Small intestine (tissue), 7 donors: ENCODE results near the gene PTPRG. TPM values are rescaled to one million over a fixed set of nuclear protein-coding genes. Genes with fewer than 3 reads are reported as not detected.
A peak's percentile ranks its signal among the peaks of the same experiment; 100 is the strongest.
"Not testable (repeated sequence)": the region's sequence is repeated elsewhere in the genome, so short reads cannot be mapped to it uniquely, and the experiment has no call there.

Experiments used
- DNase-seq, 2 donors: peaks; one replicate each; pipeline versions ENCODE4 v3.0.0 to v3.0.0-alpha.2; 2013
- FAIRE-seq: peaks from 2 replicates; lab custom pipeline; 2012; peaks lifted over from hg19 to GRCh38; lab: Jason Lieb, UNC
- H3K27ac ChIP-seq, 3 donors: one replicate each; pipeline ENCODE4 v1.5.1; 2013; ENCODE audit warnings: low read length in 2 of 3, mild to moderate bottlenecking in 2 of 3, control low read depth in 1 of 3, inconsistent platforms in 1 of 3, low read depth in 1 of 3, moderate library complexity in 1 of 3
- H3K27me3 ChIP-seq, 3 donors: one replicate each; pipeline ENCODE4 v1.6.1; 2013; ENCODE audit warnings: low read length in 3 of 3, inconsistent platforms in 1 of 3; ENCODE audit not compliant: control insufficient read depth in 3 of 3, insufficient read depth in 3 of 3
- H3K36me3 ChIP-seq, 3 donors: one replicate each; pipeline ENCODE4 v1.6.1; 2013; ENCODE audit warnings: low read length in 3 of 3, inconsistent platforms in 1 of 3, low read depth in 1 of 3, mild to moderate bottlenecking in 1 of 3, moderate library complexity in 1 of 3; ENCODE audit not compliant: control insufficient read depth in 3 of 3, insufficient read depth in 2 of 3
- H3K4me1 ChIP-seq, 3 donors: one replicate each; pipeline ENCODE4 v1.6.1; 2013; ENCODE audit warnings: low read length in 2 of 3, inconsistent platforms in 1 of 3, low read depth in 1 of 3, mild to moderate bottlenecking in 1 of 3, moderate library complexity in 1 of 3; ENCODE audit not compliant: control insufficient read depth in 3 of 3, insufficient read depth in 2 of 3
- H3K4me3 ChIP-seq, 3 donors: one replicate each; pipeline ENCODE4 v1.5.1; 2013; ENCODE audit warnings: low read length in 3 of 3, control low read depth in 1 of 3, inconsistent platforms in 1 of 3, low read depth in 1 of 3, mild to moderate bottlenecking in 1 of 3, moderate library complexity in 1 of 3
- H3K9me3 ChIP-seq, 2 donors: one replicate each; pipeline ENCODE4 v1.6.1; 2013; ENCODE audit warnings: low read depth in 1 of 2, low read length in 1 of 2; ENCODE audit not compliant: control insufficient read depth in 2 of 2, insufficient read depth in 1 of 2
- WGBS, 3 donors: extraction: QIAGEN DNeasy Blood & Tissue Kit; methylation state at CpG; one replicate each; pipeline ENCODE4 v1.1.7; 2013; 5-methylcytosine and 5-hydroxymethylcytosine counted together
- polyA plus RNA-seq, 4 donors: library from polyadenylated mRNA; stranded (reverse) in 3 of 4; unstranded in 1 of 4; fragments of 200-250 nt in 3 of 4; fragments of 120-200 nt in 1 of 4; gene quantifications; one replicate each; pipeline versions ENCODE4 v1.2.1 to v1.2.3, GENCODE V29; 2013
- donor health status: healthy with polysubstance abuse.
- donor health status: control.
- donor health status: control.
- donor health status: Bipolar disorder and iron deficiency.
- donor health status: healthy.

The PTPRG gene
- polyA plus RNA-seq, 4 donors = 0.81 to 18.3 (median 5.6) TPM

DNA sequence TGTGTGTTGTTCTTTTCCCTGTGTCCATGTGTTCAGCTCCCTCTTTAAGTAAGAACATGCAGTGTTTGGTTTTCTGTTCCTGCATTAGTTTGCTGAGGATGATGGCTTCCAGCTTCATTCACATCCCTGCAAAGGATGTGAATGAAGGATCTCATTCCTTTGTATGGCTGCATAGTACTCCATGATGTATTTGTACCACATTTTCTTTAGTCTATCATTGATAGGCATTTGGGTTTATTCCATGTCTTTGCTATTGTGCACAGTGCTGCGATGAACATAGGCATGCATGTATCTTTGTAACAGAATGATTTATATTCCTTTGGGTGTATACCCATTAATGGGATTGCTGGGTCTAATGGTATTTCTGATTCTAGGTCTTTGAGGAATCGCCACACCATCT, 199.4 kb downstream of the PTPRG start:
- not testable (repeated sequence) for H3K4me1 ChIP-seq, FAIRE-seq, DNase-seq, H3K27ac ChIP-seq, H3K36me3 ChIP-seq, H3K27me3 ChIP-seq, H3K4me3 ChIP-seq, H3K9me3 ChIP-seq
- 93 to 97% (median 96%) methylated on average over 2 of the region's 2 CpGs for WGBS, 3 donors

DNA sequence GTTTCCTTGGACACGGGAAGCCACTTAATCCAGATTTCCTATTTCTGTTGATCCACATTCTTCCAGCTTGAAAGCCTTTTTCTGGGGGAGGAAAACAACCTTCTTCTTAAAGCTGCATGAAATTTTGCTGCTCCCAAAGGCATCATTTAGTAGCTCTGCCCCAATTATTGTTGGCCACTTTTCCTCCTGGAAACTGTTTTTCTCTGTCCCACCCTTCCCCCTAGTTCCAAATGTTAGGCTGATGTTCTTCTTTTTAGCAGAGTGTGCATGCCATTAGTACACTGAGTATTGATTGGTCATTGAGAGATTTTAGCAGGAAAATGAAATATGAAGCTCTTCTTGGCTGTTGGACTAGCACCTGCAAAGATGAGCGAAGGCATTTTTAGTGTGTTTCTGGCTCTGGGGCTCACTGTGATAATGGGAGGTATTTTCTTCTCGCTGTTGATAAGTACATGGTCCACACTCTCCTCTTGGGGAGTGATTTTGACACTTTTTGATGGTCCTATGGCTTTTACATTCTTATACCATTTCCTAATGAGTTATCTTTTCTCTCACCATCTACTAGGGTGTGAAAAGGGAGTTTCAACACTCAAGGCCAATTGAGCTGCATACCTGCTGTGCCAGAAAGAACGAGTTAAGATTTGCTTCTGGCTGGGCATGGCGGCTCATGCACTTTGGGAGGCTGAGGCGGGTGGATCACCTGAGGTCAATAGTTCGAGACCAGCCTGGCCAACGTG, 200.5 kb downstream of the PTPRG start:
- no peak for DNase-seq
- no peaks in the 10 kb centered on the region for H3K9me3 ChIP-seq
- H3K4me1 ChIP-seq = no peaks in the 10 kb centered on the region
- H3K27ac ChIP-seq = no peak overlapping the region
- WGBS, 3 donors = 83 to 92% (median 84%) methylated on average over 8 of the region's 8 CpGs
- FAIRE-seq = no peak
- no peaks in the 10 kb centered on the region for H3K36me3 ChIP-seq
- no peaks in the 10 kb centered on the region for H3K27me3 ChIP-seq
- H3K4me3 ChIP-seq = no peak overlapping the region

DNA sequence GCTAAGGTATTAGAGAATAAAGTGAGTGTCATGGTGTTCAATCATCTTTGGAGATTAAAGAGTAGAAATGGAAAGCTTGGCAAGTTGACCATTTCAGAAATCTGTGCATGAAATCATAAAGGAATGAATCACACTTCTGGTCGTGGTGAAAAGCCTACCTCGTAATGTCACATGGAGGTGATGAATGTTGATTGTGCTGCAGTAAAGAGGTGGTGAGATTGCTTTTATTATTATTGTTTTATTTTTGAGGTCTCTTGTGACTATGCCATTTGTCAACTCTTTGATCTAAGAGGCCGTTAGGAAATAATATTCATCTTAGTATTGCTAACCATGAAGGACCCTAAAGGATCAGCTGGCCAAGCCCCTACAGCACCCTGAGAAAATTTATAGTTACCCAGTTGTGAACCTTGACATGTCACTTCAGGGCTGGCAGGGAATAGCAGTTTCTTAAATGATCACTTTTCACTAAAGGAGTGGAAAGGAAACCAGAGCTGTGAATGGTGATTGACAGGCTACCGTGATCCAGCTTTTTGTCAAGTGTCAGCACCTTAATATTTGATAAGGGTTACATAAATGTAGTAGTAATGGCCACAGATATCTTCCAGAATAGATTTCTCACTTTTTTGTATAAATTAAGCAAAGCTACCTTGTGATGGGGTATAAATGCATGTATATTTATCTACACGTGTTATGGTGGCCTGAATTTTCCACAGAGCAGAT, 203.9 kb downstream of the PTPRG start:
- Histone ChIP-seq H3K4me1 (no peaks in the 10 kb centered on the region), H3K27ac (no peak overlapping the region), H3K27me3 (no peaks in the 10 kb centered on the region), H3K4me3 (no peak overlapping the region), H3K36me3 (peaks cover 0 to 2% (median 0%) of the 10 kb centered on the region in 3 donors), H3K9me3 (no peaks in the 10 kb centered on the region)
- FAIRE-seq = no peak
- 82 to 86% (median 83%) methylated on average over 5 of the region's 5 CpGs for WGBS, 3 donors
- DNase-seq = no peak

GRCh38 chr3:61768284-61769037, 207.1 kb downstream of the PTPRG start:
- no peaks in the 10 kb centered on the region for H3K27me3 ChIP-seq
- H3K9me3 ChIP-seq = no peaks in the 10 kb centered on the region
- H3K4me1 ChIP-seq = no peaks in the 10 kb centered on the region
- no peak overlapping the region for H3K27ac ChIP-seq
- 55 to 73% (median 67%) methylated on average over 4 of the region's 4 CpGs for whole genome bisulfite sequencing, 3 donors
- DNase-seq = peak in 1 of 2 donors; percentile 67
- peaks cover 0 to 2% (median 0%) of the 10 kb centered on the region in 3 donors for H3K36me3 ChIP-seq
- no peak for FAIRE-seq
- no peak overlapping the region for H3K4me3 ChIP-seq

- 78 to 92% (median 85%) methylated on average over 7 of the region's 7 CpGs for WGBS, 3 donors
- H3K27ac ChIP-seq = no peak overlapping the region
- no peak for FAIRE-seq
Observed at GRCh38 chr3:61769266-61769990, 208.1 kb downstream of the PTPRG start.

DNA sequence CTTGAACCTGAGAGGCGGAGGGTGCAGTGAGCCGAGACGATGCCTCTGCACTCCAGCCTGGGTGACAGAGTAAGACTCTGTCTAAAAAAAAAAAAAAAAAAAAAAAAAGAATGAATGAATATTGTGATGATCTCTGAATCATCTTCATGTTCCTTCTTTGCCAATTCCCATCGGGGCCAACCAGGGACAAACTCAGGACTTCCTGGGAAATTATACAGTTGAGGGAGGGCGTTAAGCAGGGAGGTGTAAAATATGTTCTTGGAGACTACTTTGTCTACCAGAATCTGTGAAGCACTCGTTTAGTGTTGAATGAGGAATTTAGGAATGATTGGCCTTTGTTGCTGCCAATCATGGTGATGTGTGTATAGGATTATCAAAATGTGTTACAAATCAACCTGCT, 210.6 kb downstream of the PTPRG start:
- FAIRE-seq (no peak), DNase-seq (no peak)
- Histone ChIP-seq H3K9me3 (no peaks in the 10 kb centered on the region), H3K4me1 (no peaks in the 10 kb centered on the region), H3K4me3 (no peak overlapping the region), H3K36me3 (peaks cover 0 to 2% (median 0%) of the 10 kb centered on the region in 3 donors), H3K27me3 (no peaks in the 10 kb centered on the region), H3K27ac (no peak overlapping the region)
- WGBS, 3 donors = 78 to 91% (median 89%) methylated on average over 6 of the region's 6 CpGs

More at GRCh38 chr3:61769266-61769990, 208.1 kb downstream of the PTPRG start:
- no peaks in the 10 kb centered on the region for H3K27me3 ChIP-seq
- no peaks in the 10 kb centered on the region for H3K9me3 ChIP-seq
- H3K4me3 ChIP-seq = no peak overlapping the region
- H3K36me3 ChIP-seq = peaks cover 0 to 2% (median 0%) of the 10 kb centered on the region in 3 donors
- no peaks in the 10 kb centered on the region for H3K4me1 ChIP-seq
- DNase-seq = no peak

- no peaks in the 10 kb centered on the region for H3K27me3 ChIP-seq
- H3K4me1 ChIP-seq = no peaks in the 10 kb centered on the region
- no peak for DNase-seq
- 89 to 90% (median 90%) methylated on average over 1 of the region's 1 CpG for WGBS, 3 donors
- H3K27ac ChIP-seq = no peak overlapping the region
- no peak for FAIRE-seq
- H3K9me3 ChIP-seq = no peaks in the 10 kb centered on the region
- no peak overlapping the region for H3K4me3 ChIP-seq
- H3K36me3 ChIP-seq = peaks cover 0 to 2% (median 0%) of the 10 kb centered on the region in 3 donors
Observed at GRCh38 chr3:61772456-61772855, 211.1 kb downstream of the PTPRG start.
